IMR-90 (cell line): ENCODE results near the gene LNP1. TPM values are rescaled to one million over a fixed set of nuclear protein-coding genes. Genes with fewer than 3 reads are reported as not detected.

ENCODE experiments used
- ATAC-seq: fragments of 200-7000 bp; cut with Tn5 transposase; 2 replicates; pipeline ENCODE4 v1.9.1; 2020; ENCODE audit warnings: low read depth, mild to moderate bottlenecking, moderate library complexity
- BruUV-seq: library from RNA; stranded (reverse); fragments of 400-500 nt; replicated peaks from 2 replicates; lab custom pipeline; 2021; lab: Mats Ljungman, UMichigan
- CTCF ChIA-PET: fragments of 300-600 bp; formaldehyde crosslinking; extraction: SDS; loops from one replicate; lab custom pipeline; 2021; ENCODE audit warnings: antibody characterized with exemption; lab: Yijun Ruan, JAX
- POLR2A ChIA-PET: fragments of 300-600 bp; sonication (Branson Sonifier 250); formaldehyde crosslinking; loops from one replicate; lab custom pipeline; 2022; ENCODE audit warnings: antibody characterized with exemption; ENCODE audit not compliant: unreplicated experiment; lab: Charles Lee
- DNase-seq: peaks from one replicate; pipeline ENCODE4 v3.0.0; 2013
- H2AFZ ChIP-seq: replicated peaks from 2 replicates; pipeline ENCODE3; 2013; ENCODE audit warnings: low read length, mild to moderate bottlenecking; ENCODE audit not compliant: poor library complexity
- H2AK5ac ChIP-seq: 2 replicates; pipeline ENCODE4 v1.6.1; 2013; ENCODE audit warnings: low read depth, low read length, inconsistent platforms
- H2AK9ac ChIP-seq: replicated peaks from 2 replicates; pipeline ENCODE3; 2013; ENCODE audit warnings: mild to moderate bottlenecking, low read depth, low read length, moderate library complexity; ENCODE audit not compliant: poor library complexity
- H2BK120ac ChIP-seq: 2 replicates; pipeline ENCODE4 v1.6.1; 2013; ENCODE audit warnings: low read depth, low read length, inconsistent platforms
- H2BK15ac ChIP-seq: 3 replicates; pipeline ENCODE4 v1.6.1; 2013; ENCODE audit warnings: low read depth, low read length, inconsistent platforms
- H2BK20ac ChIP-seq: 2 replicates; pipeline ENCODE4 v1.6.1; 2013; ENCODE audit warnings: low read depth, mild to moderate bottlenecking, inconsistent platforms, low read length, moderate library complexity
- H2BK5ac ChIP-seq: 2 replicates; pipeline ENCODE4 v1.6.1; 2013; ENCODE audit warnings: mild to moderate bottlenecking, low read depth, low read length, inconsistent platforms; ENCODE audit not compliant: poor library complexity, severe bottlenecking
- H3K14ac ChIP-seq: replicated peaks from 2 replicates; pipeline ENCODE4 v1.6.1; 2013; ENCODE audit warnings: low read depth, low read length, inconsistent platforms
- H3K18ac ChIP-seq: 2 replicates; pipeline ENCODE4 v1.6.1; 2013; ENCODE audit warnings: low read depth, low read length, control low read depth
- H3K23ac ChIP-seq: 2 replicates; pipeline ENCODE4 v1.6.1; 2013; ENCODE audit warnings: low read depth, low read length, inconsistent platforms
- H3K27ac ChIP-seq: 2 replicates; pipeline ENCODE4 v1.5.1; 2013; ENCODE audit warnings: mild to moderate bottlenecking, control low read depth, low read length; ENCODE audit not compliant: insufficient read depth
- H3K27me3 ChIP-seq: 2 replicates; pipeline ENCODE4 v1.6.1; 2013; ENCODE audit warnings: low read length; ENCODE audit not compliant: control insufficient read depth, insufficient read depth
- H3K36me3 ChIP-seq: 2 replicates; pipeline ENCODE4 v1.6.1; 2013; ENCODE audit warnings: low read length, mixed read lengths; ENCODE audit not compliant: control insufficient read depth, insufficient read depth
- H3K4ac ChIP-seq: 2 replicates; pipeline ENCODE4 v1.6.1; 2013; ENCODE audit warnings: low read depth, low read length, inconsistent platforms
- H3K4me1 ChIP-seq: 2 replicates; pipeline ENCODE4 v1.6.1; 2013; ENCODE audit warnings: low read length, mixed read lengths; ENCODE audit not compliant: control insufficient read depth, insufficient read depth
- H3K4me2 ChIP-seq: 2 replicates; pipeline ENCODE4 v1.6.1; 2013; ENCODE audit warnings: low read depth, mild to moderate bottlenecking, control low read depth, low read length, moderate library complexity
- H3K4me3 ChIP-seq: 2 replicates; pipeline ENCODE4 v1.5.1; 2013; ENCODE audit warnings: low read depth, mild to moderate bottlenecking, control low read depth, low read length, moderate library complexity; ENCODE audit not compliant: insufficient read depth
- H3K56ac ChIP-seq: 2 replicates; pipeline ENCODE4 v1.6.1; 2013; ENCODE audit warnings: low read length, inconsistent platforms; ENCODE audit not compliant: insufficient read depth; ENCODE audit errors: extremely low read depth
- H3K79me1 ChIP-seq, 2 experiments: 2 replicates each; pipeline ENCODE4 v1.6.1; 2013; ENCODE audit warnings: low read length in 2 of 2, inconsistent platforms in 1 of 2, low read depth in 1 of 2
- H3K9ac ChIP-seq: 2 replicates; pipeline ENCODE4 v1.6.1; 2013; ENCODE audit warnings: low read depth, low read length, control low read depth
- H3K9me1 ChIP-seq: 2 replicates; pipeline ENCODE4 v1.6.1; 2013; ENCODE audit warnings: low read length, inconsistent platforms; ENCODE audit not compliant: insufficient read depth
- H3K9me3 ChIP-seq: 2 replicates; pipeline ENCODE4 v1.6.1; 2013; ENCODE audit warnings: low read length; ENCODE audit not compliant: control insufficient read depth, insufficient read depth
- H4K20me1 ChIP-seq: 2 replicates; pipeline ENCODE4 v1.6.1; 2013; ENCODE audit warnings: low read length, inconsistent platforms; ENCODE audit not compliant: insufficient read depth
- H4K5ac ChIP-seq: 2 replicates; pipeline ENCODE4 v1.6.1; 2013; ENCODE audit warnings: mild to moderate bottlenecking, low read depth, low read length, control low read depth
- H4K8ac ChIP-seq, 2 experiments: 2 replicates each; pipeline ENCODE4 v1.6.1; 2013; ENCODE audit warnings: low read depth in 2 of 2, low read length in 2 of 2, control low read depth in 1 of 2, inconsistent platforms in 1 of 2
- H4K91ac ChIP-seq: 2 replicates; pipeline ENCODE4 v1.6.1; 2013; ENCODE audit warnings: low read depth, low read length, inconsistent platforms; ENCODE audit not compliant: insufficient read depth
- BHLHE40 ChIP-seq: fragments of 150-350 bp; IDR thresholded peaks from 2 replicates; pipeline ENCODE4 v1.6.1; 2016; ENCODE audit warnings: mild to moderate bottlenecking, low read depth, low read length
- CEBPB ChIP-seq: IDR thresholded peaks from 2 replicates; pipeline ENCODE4 v1.6.1; 2012; ENCODE audit warnings: low read depth, low read length, improper control_type of control experiment
- FOS ChIP-seq: fragments of 150-350 bp; IDR thresholded peaks from 2 replicates; pipeline ENCODE4 v1.6.1; 2016; ENCODE audit warnings: low read depth, low read length
- MAFK ChIP-seq: IDR thresholded peaks from 2 replicates; pipeline ENCODE4 v1.6.1; 2012; ENCODE audit warnings: low read depth, low read length, improper control_type of control experiment
- MAZ ChIP-seq: IDR thresholded peaks from 2 replicates; pipeline ENCODE4 v1.6.1; 2012; ENCODE audit warnings: low read depth, mild to moderate bottlenecking, low read length, improper control_type of control experiment, moderate library complexity, borderline replicate concordance
- MXI1 ChIP-seq: IDR thresholded peaks from 2 replicates; pipeline ENCODE4 v1.6.1; 2012; ENCODE audit warnings: low read depth, mild to moderate bottlenecking, low read length, moderate library complexity, borderline replicate concordance
- NFE2L2 ChIP-seq: fragments of 150-350 bp; IDR thresholded peaks from 2 replicates; pipeline ENCODE4 v1.6.1; 2016; ENCODE audit warnings: low read depth, mild to moderate bottlenecking, low read length
- POLR2A ChIP-seq: IDR thresholded peaks from 2 replicates; pipeline ENCODE4 v1.6.1; 2012; ENCODE audit warnings: mild to moderate bottlenecking, low read depth, low read length
- RAD21 ChIP-seq: IDR thresholded peaks from 2 replicates; pipeline ENCODE4 v1.6.1; 2012; ENCODE audit warnings: low read length, improper control_type of control experiment
- RCOR1 ChIP-seq: IDR thresholded peaks from 2 replicates; pipeline ENCODE4 v1.6.1; 2012; ENCODE audit warnings: mild to moderate bottlenecking, low read length, improper control_type of control experiment; ENCODE audit not compliant: insufficient replicate concordance
- RFX5 ChIP-seq: IDR thresholded peaks from 2 replicates; pipeline ENCODE4 v1.8.0; 2012; ENCODE audit warnings: low read depth, mild to moderate bottlenecking, low read length, moderate library complexity
- SMC3 ChIP-seq: fragments of 150-350 bp; IDR thresholded peaks from 2 replicates; pipeline ENCODE4 v1.6.1; 2016; ENCODE audit warnings: low read depth, mild to moderate bottlenecking, antibody characterized with exemption, low read length, moderate library complexity
- WGBS, 2 experiments: methylation state at CpG; one replicate each; pipeline versions ENCODE4 v1.1.5 to v1.1.7; 2013; ENCODE audit warnings: missing lambda C conversion rate in 2 of 2; ENCODE audit not compliant: insufficient read length in 1 of 2; ENCODE audit errors: extremely low coverage in 2 of 2; 5-methylcytosine and 5-hydroxymethylcytosine counted together
- dilution Hi-C: fragments of 300-500 bp; cut with HindIII; formaldehyde crosslinking; loops from one replicate; pipeline ENCODE4 v1.14.3; 2018; ENCODE audit warnings: low sequenced_read_pairs; ENCODE audit not compliant: unreplicated experiment
- in situ Hi-C: fragments of 300-500 bp; cut with MboI; formaldehyde crosslinking; loops from 3 replicates; pipeline ENCODE4 v1.14.3; 2019; ENCODE audit warnings: low sequenced_read_pairs, inconsistent platforms, mixed read lengths
- intact Hi-C: fragments of 100-400 bp; cut with micrococcal nuclease; formaldehyde crosslinking; loops from 2 replicates; pipeline ENCODE4 v1.10.0; 2022
- polyA plus RNA-seq, 3 experiments: library from polyadenylated mRNA; depleted of rRNA; stranded (reverse); fragments of >200 nt; gene quantifications; 2 replicates each; pipeline ENCODE4 v1.2.3, GENCODE V29; 2012; ENCODE audit warnings: low replicate concordance in 1 of 3
- total RNA-seq: library from RNA; depleted of rRNA; stranded (reverse); fragments of >200 nt; gene quantifications from 2 replicates; pipeline ENCODE4 v1.2.3, GENCODE V29; 2012
- TF ChIP-seq, protein P1 (sequence below): conservative IDR thresholded peaks from 2 replicates; pipeline ENCODE4 v1.5.1; 2012; ENCODE audit warnings: mild to moderate bottlenecking, low read depth, low read length, improper control_type of control experiment
- TF ChIP-seq, protein P2 (sequence below): fragments of 150-350 bp; IDR thresholded peaks from 2 replicates; pipeline ENCODE4 v1.6.1; 2017; ENCODE audit warnings: mild to moderate bottlenecking, antibody characterized with exemption, low read length, low read depth
- TF ChIP-seq, protein P3 (sequence below): fragments of 150-350 bp; IDR thresholded peaks from 2 replicates; pipeline ENCODE4 v1.6.1; 2016; ENCODE audit warnings: low read depth, mild to moderate bottlenecking, low read length, moderate library complexity, borderline replicate concordance

The LNP1 gene
- total and polyA plus RNA-seq, 2 of the 4 experiments (the other 2 are of a cell fraction) = 2.2 to 2.4 TPM

DNA sequence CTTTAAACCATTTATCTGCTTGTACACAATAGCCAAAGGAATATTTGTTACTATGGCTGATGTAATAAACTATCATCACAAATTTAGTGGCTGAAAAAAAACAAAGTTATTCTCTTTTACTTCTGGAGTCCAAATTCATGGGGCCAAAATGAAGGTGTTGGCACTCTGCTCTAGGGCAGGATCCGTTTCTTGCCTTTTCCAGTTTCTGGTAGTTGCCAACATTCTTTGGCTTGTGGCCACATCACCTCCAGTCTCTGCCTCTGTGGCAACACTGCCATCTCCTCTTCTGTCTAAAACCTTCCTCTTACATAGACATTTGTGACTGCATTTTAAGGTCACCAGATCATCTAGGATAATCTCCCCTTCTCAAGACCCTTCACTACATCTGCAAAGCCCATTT is 39.4 kb upstream of the LNP1 start (continued):
- no peak for TF ChIP-seq MAFK
- no peak for TF ChIP-seq MAZ

DNA sequence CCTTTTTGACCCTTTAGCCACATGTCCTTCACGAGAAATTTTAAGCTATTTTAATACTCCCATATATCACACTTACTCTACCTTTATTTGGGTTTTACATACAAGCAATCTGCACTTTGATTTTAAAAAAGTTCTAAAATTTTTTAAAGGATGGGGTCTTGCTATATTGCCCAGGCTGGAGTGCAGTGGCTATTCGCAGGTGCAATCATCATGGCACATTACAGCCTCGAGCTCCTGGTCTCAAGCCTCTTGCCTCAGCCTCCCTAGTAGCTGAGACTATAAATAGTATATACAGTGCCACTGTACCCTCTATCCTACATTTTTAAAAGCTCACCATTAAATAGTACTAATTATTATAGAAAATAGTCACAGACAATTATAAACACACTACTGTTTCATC is 36.9 kb upstream of the LNP1 start:
- no peak overlapping the region for H2BK15ac ChIP-seq
- no peak overlapping the region for H3K9ac ChIP-seq
- no peak overlapping the region for H3K4me2 ChIP-seq
- no TSS peak for BruUV-seq
- H2BK120ac ChIP-seq = no peak overlapping the region
- dilution Hi-C loops = no loop called here
- no peak overlapping the region for H3K4ac ChIP-seq
- no peak overlapping the region for H2AK9ac ChIP-seq
- no peak overlapping the region for H3K27ac ChIP-seq
- no peak overlapping the region for H4K8ac ChIP-seq
- H2BK5ac ChIP-seq = no peak overlapping the region
- H3K23ac ChIP-seq = no peak overlapping the region
- H4K20me1 ChIP-seq = no peaks in the 10 kb centered on the region
- ChIA-PET POLR2A (no interaction called here), CTCF (no interaction called here)
- no peak overlapping the region for H3K14ac ChIP-seq
- no peak for DNase-seq
- no peak overlapping the region for H4K91ac ChIP-seq
- in situ Hi-C loops = no loop called here
- no CpG with 5 or more reads among the region's 3 CpGs for WGBS, 2 experiments
- H3K4me3 ChIP-seq = no peak overlapping the region
- ATAC-seq = no peak
- H2BK20ac ChIP-seq = no peak overlapping the region
- H3K27me3 ChIP-seq = no peaks in the 10 kb centered on the region
- peaks cover 38% of the 10 kb centered on the region for H3K36me3 ChIP-seq
- no peak overlapping the region for H4K5ac ChIP-seq
- H3K9me1 ChIP-seq = peaks cover 5% of the 10 kb centered on the region; the same call in 1 of the 2 replicates
- peaks cover 4% of the 10 kb centered on the region for H3K9me3 ChIP-seq
- intact Hi-C loops = no loop called here
- H3K56ac ChIP-seq = no peak overlapping the region
- H3K18ac ChIP-seq = no peak overlapping the region
- H2AK5ac ChIP-seq = no peak overlapping the region
- no peaks in the 10 kb centered on the region for H3K4me1 ChIP-seq
- H2AFZ ChIP-seq = no peak overlapping the region
- H3K79me1 ChIP-seq = peaks cover 0 to 4% of the 10 kb centered on the region in 2 experiments; a peak in 2 of 4 replicates
- TF ChIP-seq FOS (no peak), RFX5 (no peak), MAFK (no peak), MAZ (no peak), NFE2L2 (no peak), BHLHE40 (no peak), CEBPB (no peak), POLR2A (no peak), RCOR1 (no peak), RAD21 (no peak), MXI1 (no peak), SMC3 (no peak)
- TF ChIP-seq, protein P1, sequence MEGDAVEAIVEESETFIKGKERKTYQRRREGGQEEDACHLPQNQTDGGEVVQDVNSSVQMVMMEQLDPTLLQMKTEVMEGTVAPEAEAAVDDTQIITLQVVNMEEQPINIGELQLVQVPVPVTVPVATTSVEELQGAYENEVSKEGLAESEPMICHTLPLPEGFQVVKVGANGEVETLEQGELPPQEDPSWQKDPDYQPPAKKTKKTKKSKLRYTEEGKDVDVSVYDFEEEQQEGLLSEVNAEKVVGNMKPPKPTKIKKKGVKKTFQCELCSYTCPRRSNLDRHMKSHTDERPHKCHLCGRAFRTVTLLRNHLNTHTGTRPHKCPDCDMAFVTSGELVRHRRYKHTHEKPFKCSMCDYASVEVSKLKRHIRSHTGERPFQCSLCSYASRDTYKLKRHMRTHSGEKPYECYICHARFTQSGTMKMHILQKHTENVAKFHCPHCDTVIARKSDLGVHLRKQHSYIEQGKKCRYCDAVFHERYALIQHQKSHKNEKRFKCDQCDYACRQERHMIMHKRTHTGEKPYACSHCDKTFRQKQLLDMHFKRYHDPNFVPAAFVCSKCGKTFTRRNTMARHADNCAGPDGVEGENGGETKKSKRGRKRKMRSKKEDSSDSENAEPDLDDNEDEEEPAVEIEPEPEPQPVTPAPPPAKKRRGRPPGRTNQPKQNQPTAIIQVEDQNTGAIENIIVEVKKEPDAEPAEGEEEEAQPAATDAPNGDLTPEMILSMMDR = no peak
- TF ChIP-seq, protein P2, sequence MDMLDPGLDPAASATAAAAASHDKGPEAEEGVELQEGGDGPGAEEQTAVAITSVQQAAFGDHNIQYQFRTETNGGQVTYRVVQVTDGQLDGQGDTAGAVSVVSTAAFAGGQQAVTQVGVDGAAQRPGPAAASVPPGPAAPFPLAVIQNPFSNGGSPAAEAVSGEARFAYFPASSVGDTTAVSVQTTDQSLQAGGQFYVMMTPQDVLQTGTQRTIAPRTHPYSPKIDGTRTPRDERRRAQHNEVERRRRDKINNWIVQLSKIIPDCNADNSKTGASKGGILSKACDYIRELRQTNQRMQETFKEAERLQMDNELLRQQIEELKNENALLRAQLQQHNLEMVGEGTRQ = no peak
- TF ChIP-seq, protein P3, sequence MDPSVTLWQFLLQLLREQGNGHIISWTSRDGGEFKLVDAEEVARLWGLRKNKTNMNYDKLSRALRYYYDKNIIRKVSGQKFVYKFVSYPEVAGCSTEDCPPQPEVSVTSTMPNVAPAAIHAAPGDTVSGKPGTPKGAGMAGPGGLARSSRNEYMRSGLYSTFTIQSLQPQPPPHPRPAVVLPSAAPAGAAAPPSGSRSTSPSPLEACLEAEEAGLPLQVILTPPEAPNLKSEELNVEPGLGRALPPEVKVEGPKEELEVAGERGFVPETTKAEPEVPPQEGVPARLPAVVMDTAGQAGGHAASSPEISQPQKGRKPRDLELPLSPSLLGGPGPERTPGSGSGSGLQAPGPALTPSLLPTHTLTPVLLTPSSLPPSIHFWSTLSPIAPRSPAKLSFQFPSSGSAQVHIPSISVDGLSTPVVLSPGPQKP = no peak
